ENCODE data around the gene TCL1B.

The TCL1B gene

GRCh38 chr14:95733212-95733611 lies 47.0 kb downstream of the TCL1B start:
- TF ChIP-seq, protein P1, sequence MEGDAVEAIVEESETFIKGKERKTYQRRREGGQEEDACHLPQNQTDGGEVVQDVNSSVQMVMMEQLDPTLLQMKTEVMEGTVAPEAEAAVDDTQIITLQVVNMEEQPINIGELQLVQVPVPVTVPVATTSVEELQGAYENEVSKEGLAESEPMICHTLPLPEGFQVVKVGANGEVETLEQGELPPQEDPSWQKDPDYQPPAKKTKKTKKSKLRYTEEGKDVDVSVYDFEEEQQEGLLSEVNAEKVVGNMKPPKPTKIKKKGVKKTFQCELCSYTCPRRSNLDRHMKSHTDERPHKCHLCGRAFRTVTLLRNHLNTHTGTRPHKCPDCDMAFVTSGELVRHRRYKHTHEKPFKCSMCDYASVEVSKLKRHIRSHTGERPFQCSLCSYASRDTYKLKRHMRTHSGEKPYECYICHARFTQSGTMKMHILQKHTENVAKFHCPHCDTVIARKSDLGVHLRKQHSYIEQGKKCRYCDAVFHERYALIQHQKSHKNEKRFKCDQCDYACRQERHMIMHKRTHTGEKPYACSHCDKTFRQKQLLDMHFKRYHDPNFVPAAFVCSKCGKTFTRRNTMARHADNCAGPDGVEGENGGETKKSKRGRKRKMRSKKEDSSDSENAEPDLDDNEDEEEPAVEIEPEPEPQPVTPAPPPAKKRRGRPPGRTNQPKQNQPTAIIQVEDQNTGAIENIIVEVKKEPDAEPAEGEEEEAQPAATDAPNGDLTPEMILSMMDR (IDR thresholded peaks at IDR 0.05; ENCODE audit: extremely low read depth, missing control alignments), result no peak
- no peak for DNase-seq (ENCODE audit: low spot score)

DNA sequence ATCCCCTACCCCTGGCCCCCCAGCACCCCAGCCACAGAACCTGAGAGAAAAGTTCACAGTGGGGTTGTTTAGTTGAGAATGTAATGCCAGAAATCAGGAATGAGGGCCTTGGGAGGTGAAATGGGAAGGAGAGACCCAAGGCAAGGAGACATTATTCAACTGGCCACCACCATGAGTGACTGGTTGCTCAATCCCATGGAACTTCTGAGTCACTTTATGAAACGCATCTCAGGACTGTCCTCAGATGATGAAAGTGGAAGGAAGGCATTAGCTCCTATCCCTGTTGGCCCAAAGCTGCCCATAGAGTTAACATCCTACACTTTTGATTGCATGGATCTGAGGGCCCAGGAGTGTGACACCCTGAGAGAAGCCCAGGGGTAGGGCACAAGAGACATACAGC lies 53.1 kb downstream of the TCL1B start:
- no peak for DNase-seq (ENCODE audit: low spot score)
- TF ChIP-seq, protein P1 (IDR thresholded peaks at IDR 0.05; ENCODE audit: extremely low read depth, missing control alignments), result no peak

DNA sequence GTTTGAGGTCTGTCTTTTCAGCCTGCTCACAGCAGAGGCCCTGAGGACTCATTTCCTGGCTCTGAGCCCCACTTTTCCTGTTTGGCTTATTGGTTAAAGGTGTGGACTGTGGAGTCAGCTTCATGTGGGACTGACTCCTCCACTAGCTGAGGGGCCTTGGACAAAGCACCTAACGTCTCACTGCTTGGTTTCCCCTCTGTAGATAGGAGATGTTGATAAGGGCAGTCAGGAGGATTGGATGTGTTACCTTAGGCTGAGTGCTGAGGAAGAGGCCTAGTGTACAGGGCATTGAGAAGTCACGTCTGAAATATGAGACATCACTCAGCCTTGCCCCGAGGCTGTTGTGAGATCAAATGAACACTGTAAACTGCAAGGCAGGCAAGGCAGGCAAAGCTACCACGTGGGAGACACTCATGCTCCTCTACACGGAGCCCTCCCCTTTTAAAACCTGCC lies 54.8 kb downstream of the TCL1B start:
- DNase-seq (ENCODE audit: low spot score), result no peak
- TF ChIP-seq, protein P1 (IDR thresholded peaks at IDR 0.05; ENCODE audit: extremely low read depth, missing control alignments), result no peak

DNA sequence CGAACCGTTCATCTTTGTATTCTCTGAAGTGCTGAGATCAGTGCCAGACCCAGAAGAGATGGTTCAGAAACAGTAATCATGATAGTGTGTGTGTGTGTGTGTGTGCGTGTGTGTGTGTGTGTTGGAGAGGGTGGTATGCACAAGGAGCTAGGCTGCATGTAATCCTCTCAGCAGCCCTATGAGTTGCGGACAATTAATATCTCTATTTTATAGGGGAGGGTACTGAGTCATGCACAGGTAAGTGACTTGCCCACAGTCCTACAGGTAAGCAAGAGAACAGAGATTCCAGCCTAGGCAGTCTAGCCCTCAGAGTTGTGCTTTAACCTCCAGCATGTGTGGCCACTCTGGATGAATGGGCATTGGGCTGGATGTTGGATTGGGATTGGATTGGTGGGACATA lies 55.6 kb downstream of the TCL1B start:
- TF ChIP-seq, protein P1 (IDR thresholded peaks at IDR 0.05; ENCODE audit: extremely low read depth, missing control alignments), result no peak

More for the DNA sequence above, 55.6 kb downstream of the TCL1B start:
- DNase-seq (ENCODE audit: low spot score), result no peak
